ENCODE results near the gene H3-3A. TPM values are rescaled to one million over a fixed set of nuclear protein-coding genes. Genes with fewer than 3 reads are reported as not detected.

The H3-3A gene
- total and polyA plus RNA-seq, 10 of the 15 experiments (the other 5 are each of a cell fraction or from before 2014, with no cell fraction given), result 215 to 486 (median 393) TPM

DNA sequence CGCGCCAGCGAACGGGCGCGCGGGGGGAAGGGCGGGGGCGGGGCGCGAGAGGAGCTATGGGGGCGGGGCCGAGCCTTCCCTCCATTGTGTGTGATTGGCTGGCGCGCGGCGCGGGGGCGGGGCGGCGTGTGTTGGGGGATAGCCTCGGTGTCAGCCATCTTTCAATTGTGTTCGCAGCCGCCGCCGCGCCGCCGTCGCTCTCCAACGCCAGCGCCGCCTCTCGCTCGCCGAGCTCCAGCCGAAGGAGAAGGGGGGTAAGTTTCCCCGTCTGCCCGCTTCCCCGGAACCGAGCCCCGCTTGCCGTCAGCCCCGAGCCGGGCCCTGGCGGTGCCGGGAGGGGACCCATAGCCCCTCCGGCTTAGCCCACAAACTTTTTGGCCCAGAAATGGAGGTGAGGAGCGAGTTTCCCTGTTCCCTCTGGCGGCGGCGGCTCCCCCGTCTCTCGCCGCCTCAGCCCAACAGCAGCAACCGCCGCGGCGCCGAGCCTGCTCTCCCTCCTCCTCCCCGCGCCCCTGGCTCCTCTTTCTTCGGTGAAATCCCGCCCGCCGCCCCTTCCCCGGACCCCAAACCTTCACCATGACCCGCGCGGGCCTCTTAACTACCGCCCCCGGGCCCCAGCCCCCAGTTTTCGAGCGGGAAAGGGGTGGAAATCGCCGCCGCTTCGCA is at the start of gene H3-3A (continued):
- TF ChIP-seq RCOR1 (conservative IDR thresholded peaks at IDR 0.05; ENCODE audit: low read depth, low read length) (no peak), LARP7 (IDR thresholded peaks at IDR 0.05) (peak; percentile 89), MTA3 (IDR thresholded peaks at IDR 0.05; ENCODE audit: borderline replicate concordance, low read length) (no peak), POLR2AphosphoS2 (IDR thresholded peaks at IDR 0.05; ENCODE audit: low read depth, low read length) (peak; percentile 93), MYC (IDR thresholded peaks at IDR 0.05; ENCODE audit: insufficient read depth, insufficient read length, insufficient replicate concordance, low read length, severe bottlenecking) (peak; percentile 17)

GRCh38 chr1:226017070-226017469 is 45.4 kb upstream of the H3-3A start:
- Histone ChIP-seq H3K9me3 (replicated peaks; ENCODE audit: control insufficient read depth, insufficient read depth, low read length) (no peaks in the 10 kb centered on the region), H3K36me3 (ENCODE audit: control insufficient read depth in 2 of 2, insufficient read depth in 2 of 2, low read length in 1 of 2) (no peaks in the 10 kb centered on the region), H3K4me3 (no peak overlapping the region), H3K4me1 (ENCODE audit: control insufficient read depth, insufficient read depth, low read length) (no peaks in the 10 kb centered on the region), H3K79me2 (ENCODE audit: control insufficient read depth, insufficient read depth, low read length) (no peaks in the 10 kb centered on the region), H2AFZ (ENCODE audit: control insufficient read depth, low read depth, low read length) (no peak overlapping the region), H3K27me3 (replicated peaks in 1 of 2; ENCODE audit: control insufficient read depth in 2 of 2, insufficient read depth in 2 of 2, low read length in 1 of 2) (no peaks in the 10 kb centered on the region), H3K9ac (ENCODE audit: control insufficient read depth, insufficient read depth, low read length) (no peak overlapping the region), H3K4me2 (ENCODE audit: control insufficient read depth, insufficient read depth) (no peak overlapping the region), H4K20me1 (ENCODE audit: control insufficient read depth, insufficient read depth) (no peaks in the 10 kb centered on the region), H3K27ac (ENCODE audit: control insufficient read depth, insufficient read depth) (no peak overlapping the region)
- no peak for TF ChIP-seq CUX1 (IDR thresholded peaks at IDR 0.05; ENCODE audit: insufficient replicate concordance, low read depth, low read length)
- no peak for TF ChIP-seq NFYA (IDR thresholded peaks at IDR 0.05; ENCODE audit: borderline replicate concordance, low read depth, low read length)
- ChIA-PET RAD21 (ENCODE audit: unreplicated experiment) (no interaction called here), SMC1A (ENCODE audit: uncharacterized antibody, unreplicated experiment) (interaction anchor here (1.2 kb wide), 1 partner anchor 18 kb away, joined by 4 read pairs; the partner anchor contains the start of gene SDE2), CTCF (interaction anchor here (0.7 kb wide), 1 partner anchor 47 kb away, joined by 3 read pairs; no protein-coding TSS in a partner anchor), POLR2A (no interaction called here)
- in situ Hi-C loops (cut with MboI) (no loop called here), intact Hi-C loops (cut with micrococcal nuclease; ENCODE audit: unreplicated experiment) (no loop called here)
- ATAC-seq, result no peak
- BruUV-seq (replicated peaks), result no TSS peak
- 61% methylated on average over 6 of the region's 6 CpGs for WGBS (ENCODE audit: insufficient coverage, insufficient replicate concordance, low lambda C conversion rate, missing lambda C conversion rate)
- FAIRE-seq, result no peak
- DNase-seq (ENCODE audit: low read depth, low spot score), result no peak

Data from GM12878 (cell line).